ENCODE measurements around the gene CHEK2.
"Not testable (repeated sequence)": the region's sequence is repeated elsewhere in the genome, so short reads cannot be mapped to it uniquely, and the experiment has no call there.

CHEK2 gene

GRCh38 chr22:28741200-28741784 lies 328 bp downstream of the CHEK2 start:
- DNase-seq (ENCODE audit: low read depth) = no peak

GRCh38 chr22:28738876-28739275 lies 2.7 kb downstream of the CHEK2 start:
- DNase-seq (ENCODE audit: low read depth) = not testable (repeated sequence)

GRCh38 chr22:28737701-28738100 lies 3.9 kb downstream of the CHEK2 start:
- DNase-seq (ENCODE audit: low read depth) = no peak

GRCh38 chr22:28736301-28737155 lies 5.1 kb downstream of the CHEK2 start:
- DNase-seq (ENCODE audit: low read depth) = no peak

GRCh38 chr22:28734393-28734792 lies 7.2 kb downstream of the CHEK2 start:
- no peak for DNase-seq (ENCODE audit: low read depth)

GRCh38 chr22:28730179-28730578 lies 11.4 kb downstream of the CHEK2 start:
- no peak for DNase-seq (ENCODE audit: low read depth)

- no peak for DNase-seq (ENCODE audit: low read depth)
These were observed 12.9 kb downstream of the CHEK2 start for GRCh38 chr22:28728621-28729313.

- no peak for DNase-seq (ENCODE audit: low read depth)
These were observed 13.6 kb downstream of the CHEK2 start for GRCh38 chr22:28728002-28728401.

GRCh38 chr22:28718044-28718443 lies 23.6 kb downstream of the CHEK2 start:
- no peak for DNase-seq (ENCODE audit: low read depth)

GRCh38 chr22:28716686-28717085 lies 24.9 kb downstream of the CHEK2 start:
- no peak for DNase-seq (ENCODE audit: low read depth)

- DNase-seq (ENCODE audit: low read depth) = no peak
These were observed 26.0 kb downstream of the CHEK2 start for GRCh38 chr22:28715611-28716010.

GRCh38 chr22:28714043-28714628 lies 27.5 kb downstream of the CHEK2 start:
- DNase-seq (ENCODE audit: low read depth) = no peak

- no peak for DNase-seq (ENCODE audit: low read depth)
These were observed 29.5 kb downstream of the CHEK2 start for GRCh38 chr22:28711820-28712777.

- DNase-seq (ENCODE audit: low read depth) = no peak
These were observed 30.3 kb downstream of the CHEK2 start for GRCh38 chr22:28711341-28711740.

- no peak for DNase-seq (ENCODE audit: low read depth)
These were observed 30.9 kb downstream of the CHEK2 start for GRCh38 chr22:28710576-28711191.

- no peak for DNase-seq (ENCODE audit: low read depth)
These were observed 31.5 kb downstream of the CHEK2 start for GRCh38 chr22:28710107-28710506.

- DNase-seq (ENCODE audit: low read depth) = no peak
These were observed 34.8 kb downstream of the CHEK2 start for GRCh38 chr22:28706845-28707244.

GRCh38 chr22:28703436-28703835 lies 38.2 kb downstream of the CHEK2 start:
- DNase-seq (ENCODE audit: low read depth) = no peak

GRCh38 chr22:28702891-28703290 lies 38.7 kb downstream of the CHEK2 start:
- no peak for DNase-seq (ENCODE audit: low read depth)

GRCh38 chr22:28693041-28693760 lies 48.4 kb downstream of the CHEK2 start:
- not testable (repeated sequence) for DNase-seq (ENCODE audit: low read depth)

Measured in activated T-helper 9 cell treated with anti-CD3 and anti-CD28 coated beads, Interleukin-2, amount 50 U/mL, for 16 hours (primary cell).